Stimulated activated CD4-positive, alpha-beta T cell treated with anti-CD3 and anti-CD28 coated beads, Interleukin-12 subunit alpha, Interleukin-12 subunit beta, amount 100 ng/mL, for 24 hours (primary cell): ENCODE data around the gene TMC6.
"Not testable (repeated sequence)": the region's sequence is repeated elsewhere in the genome, so short reads cannot be mapped to it uniquely, and the experiment has no call there.

Source experiments
- DNase-seq, 2 experiments: peaks; one replicate each; pipeline ENCODE4 v3.0.0-alpha.2; 2020; ENCODE audit warnings: low read depth in 2 of 2

Gene TMC6

GRCh38 chr17:78081551-78081950 is 47.0 kb downstream of the TMC6 start:
- DNase-seq: no peak

- no peak for DNase-seq
These were observed 49.3 kb downstream of the TMC6 start for GRCh38 chr17:78079253-78079652.

GRCh38 chr17:78075545-78075944 is 53.0 kb downstream of the TMC6 start:
- DNase-seq: no peak

- DNase-seq: no peak
These were observed 53.5 kb downstream of the TMC6 start for GRCh38 chr17:78075011-78075410.

- no peak for DNase-seq
These were observed 55.6 kb downstream of the TMC6 start for GRCh38 chr17:78072961-78073360.

- DNase-seq: no peak
These were observed 58.9 kb downstream of the TMC6 start for GRCh38 chr17:78069695-78070094.

- not testable (repeated sequence) for DNase-seq
These were observed 61.6 kb downstream of the TMC6 start for GRCh38 chr17:78066976-78067375.

- DNase-seq: no peak
These were observed 63.8 kb downstream of the TMC6 start for GRCh38 chr17:78064708-78065107.

- no peak for DNase-seq
These were observed 65.1 kb downstream of the TMC6 start for GRCh38 chr17:78063489-78063888.

- DNase-seq: no peak
These were observed 66.0 kb downstream of the TMC6 start for GRCh38 chr17:78062596-78062995.
